Measurements from ENCODE around the gene UBAP1. TPM values are rescaled to one million over a fixed set of nuclear protein-coding genes. Genes with fewer than 3 reads are reported as not detected.

Gene UBAP1
- total RNA-seq: 25.7 TPM in 2 replicates

DNA sequence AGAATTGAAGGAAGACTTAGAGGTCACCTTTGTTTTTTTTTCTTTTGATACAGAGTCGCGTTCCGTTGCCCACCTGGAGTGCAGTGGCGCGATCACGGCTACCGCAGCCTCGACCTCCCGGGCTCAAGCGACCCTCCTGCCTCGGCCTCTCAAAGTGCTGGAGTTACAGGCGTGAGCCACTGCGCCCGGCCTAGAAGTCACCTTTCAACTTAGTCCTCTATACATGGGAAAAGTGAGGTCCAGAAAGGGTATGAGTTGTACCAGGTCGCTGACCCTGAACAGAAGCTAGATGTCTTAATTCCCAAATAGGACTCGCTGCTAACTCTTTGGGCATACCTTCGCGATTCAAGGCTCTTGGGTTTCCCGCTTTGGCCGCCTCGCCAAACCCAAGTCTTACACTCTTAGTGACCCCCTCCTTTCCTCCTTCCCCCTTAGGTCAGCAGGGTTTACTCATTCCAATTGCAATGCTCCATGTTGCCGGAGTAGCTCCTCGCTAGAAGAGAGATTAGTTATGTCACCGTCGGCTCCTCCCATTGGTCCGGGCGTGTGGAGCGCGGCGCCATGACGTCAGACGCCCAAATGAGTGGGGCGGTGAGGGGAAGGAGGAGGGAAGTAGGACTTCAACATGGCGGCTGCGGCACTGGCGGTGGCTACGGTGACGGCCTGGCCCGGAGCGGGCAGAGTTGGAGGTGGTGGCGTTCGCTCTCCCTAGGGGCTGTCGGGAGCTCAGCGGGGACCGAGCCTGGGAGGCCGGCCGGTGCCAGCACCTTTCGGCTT is at the start of gene UBAP1:
TSS of gene UBAP1 (plus strand) at position 608 of the 777 bp plus-strand sequence. CDS start 41,872 bp downstream, outside the sequence.

Other genes with a start within 250 kb of the UBAP1 start
- gene UBAP2, start 130.2 kb upstream of the UBAP1 start, total RNA-seq: 18.3 and 21.5 TPM in 2 replicates
- 18.7 and 23.4 TPM in 2 replicates for gene DCAF12, start 52.3 kb upstream of the UBAP1 start, total RNA-seq
- gene KIF24, start 150.2 kb downstream of the UBAP1 start, total RNA-seq: 0.86 and 0.87 TPM in 2 replicates
- 23.3 and 32.6 TPM in 2 replicates for gene NUDT2, start 150.5 kb downstream of the UBAP1 start, total RNA-seq
- gene MYORG, start 197.9 kb downstream of the UBAP1 start, total RNA-seq: 0.86 and 1.2 TPM in 2 replicates

Data from dermis lymphatic vessel endothelial cell (primary cell).